H9 (cell line): ENCODE results near the gene MIEF2. TPM values are rescaled to one million over a fixed set of nuclear protein-coding genes. Genes with fewer than 3 reads are reported as not detected.

Experiments
- DNase-seq: peaks from one replicate; pipeline ENCODE4 v3.0.0-alpha.2; 2017
- H2AFZ ChIP-seq: one replicate; pipeline ENCODE4 v1.6.1; 2013; ENCODE audit warnings: mild to moderate bottlenecking, low read length, control low read depth, moderate library complexity
- H2AK5ac ChIP-seq: 2 replicates; pipeline ENCODE4 v1.6.1; 2013; ENCODE audit warnings: low read length, control low read depth, mixed read lengths; ENCODE audit not compliant: insufficient read length
- H2BK120ac ChIP-seq: one replicate; pipeline ENCODE4 v1.6.1; 2013; ENCODE audit warnings: low read depth, mild to moderate bottlenecking, low read length, control low read depth, inconsistent platforms; ENCODE audit not compliant: poor library complexity, severe bottlenecking
- H2BK12ac ChIP-seq: 2 replicates; pipeline ENCODE4 v1.6.1; 2013; ENCODE audit warnings: low read length, control low read depth, mixed read lengths, low read depth; ENCODE audit not compliant: insufficient read length
- H2BK15ac ChIP-seq: 2 replicates; pipeline ENCODE4 v1.6.1; 2013; ENCODE audit warnings: low read depth, low read length, control low read depth
- H2BK20ac ChIP-seq: one replicate; pipeline ENCODE4 v1.6.1; 2013; ENCODE audit warnings: low read depth, mild to moderate bottlenecking, low read length, control low read depth, inconsistent platforms; ENCODE audit not compliant: poor library complexity, severe bottlenecking
- H2BK5ac ChIP-seq: 2 replicates; pipeline ENCODE4 v1.6.1; 2013; ENCODE audit warnings: low read length, control low read depth, mixed read lengths; ENCODE audit not compliant: insufficient read length
- H3K14ac ChIP-seq: 2 replicates; pipeline ENCODE4 v1.6.1; 2013; ENCODE audit warnings: low read length, control low read depth; ENCODE audit not compliant: insufficient read depth
- H3K18ac ChIP-seq: 2 replicates; pipeline ENCODE4 v1.6.1; 2013; ENCODE audit warnings: low read depth, mild to moderate bottlenecking, mixed read lengths, low read length, control low read depth; ENCODE audit not compliant: insufficient read length
- H3K23ac ChIP-seq: 2 replicates; pipeline ENCODE4 v1.6.1; 2013; ENCODE audit warnings: low read length, control low read depth, mixed read lengths, low read depth; ENCODE audit not compliant: insufficient read length
- H3K23me2 ChIP-seq: 2 replicates; pipeline ENCODE4 v1.6.1; 2013; ENCODE audit warnings: low read depth, mild to moderate bottlenecking, mixed read lengths, low read length, control low read depth; ENCODE audit not compliant: insufficient read length, poor library complexity, severe bottlenecking
- H3K27ac ChIP-seq: 2 replicates; pipeline ENCODE4 v1.5.1; 2013; ENCODE audit warnings: low read length, control low read depth, mixed read lengths, low read depth; ENCODE audit not compliant: insufficient read length
- H3K27me3 ChIP-seq: 2 replicates; pipeline ENCODE4 v1.6.1; 2013; ENCODE audit warnings: low read length, control low read depth, inconsistent platforms; ENCODE audit not compliant: insufficient read depth
- H3K4ac ChIP-seq: 2 replicates; pipeline ENCODE4 v1.6.1; 2013; ENCODE audit warnings: low read depth, mild to moderate bottlenecking, control low read depth, inconsistent platforms, low read length, moderate library complexity
- H3K4me1 ChIP-seq: 2 replicates; pipeline ENCODE4 v1.6.1; 2013; ENCODE audit warnings: low read length, control low read depth, inconsistent platforms; ENCODE audit not compliant: insufficient read depth
- H3K4me2 ChIP-seq: 2 replicates; pipeline ENCODE4 v1.6.1; 2013; ENCODE audit warnings: low read length, control low read depth, mixed read lengths; ENCODE audit not compliant: insufficient read length, insufficient read depth
- H3K56ac ChIP-seq: 2 replicates; pipeline ENCODE4 v1.6.1; 2013; ENCODE audit warnings: low read depth, mild to moderate bottlenecking, mixed read lengths, low read length, control low read depth; ENCODE audit not compliant: insufficient read length
- H3K79me1 ChIP-seq: 2 replicates; pipeline ENCODE4 v1.6.1; 2013; ENCODE audit warnings: low read depth, mild to moderate bottlenecking, moderate library complexity, low read length, control low read depth, inconsistent platforms; ENCODE audit not compliant: insufficient read depth, poor library complexity, severe bottlenecking
- H3K79me2 ChIP-seq: 2 replicates; pipeline ENCODE4 v1.6.1; 2013; ENCODE audit warnings: low read length, control low read depth, inconsistent platforms; ENCODE audit not compliant: insufficient read depth
- H3K9ac ChIP-seq: 2 replicates; pipeline ENCODE4 v1.6.1; 2013; ENCODE audit warnings: low read length, control low read depth, mixed read lengths; ENCODE audit not compliant: insufficient read length; ENCODE audit errors: extremely low read depth
- H3K9me3 ChIP-seq: one replicate; pipeline ENCODE4 v1.6.1; 2013; ENCODE audit warnings: low read depth, low read length, inconsistent platforms; ENCODE audit not compliant: control insufficient read depth
- H3T11ph ChIP-seq: one replicate; pipeline ENCODE4 v1.6.1; 2013; ENCODE audit warnings: mild to moderate bottlenecking, low read length, control low read depth, inconsistent platforms
- H4K20me1 ChIP-seq: one replicate; pipeline ENCODE4 v1.6.1; 2013; ENCODE audit not compliant: control insufficient read depth, insufficient read length, insufficient read depth
- H4K5ac ChIP-seq: 2 replicates; pipeline ENCODE4 v1.6.1; 2013; ENCODE audit warnings: low read depth, mild to moderate bottlenecking, mixed read lengths, low read length, control low read depth; ENCODE audit not compliant: insufficient read length
- H4K8ac ChIP-seq: replicated peaks from 2 replicates; pipeline ENCODE4 v1.6.1; 2013; ENCODE audit warnings: low read length, control low read depth, mixed read lengths, low read depth; ENCODE audit not compliant: insufficient read length
- H4K91ac ChIP-seq: 2 replicates; pipeline ENCODE4 v1.6.1; 2013; ENCODE audit warnings: low read depth, mild to moderate bottlenecking, moderate library complexity, mixed read lengths, low read length, control low read depth; ENCODE audit not compliant: insufficient read length
- H3K27ac Mint-ChIP-seq, 3 experiments: 2 replicates in 2 of 3; 3 replicates in 1 of 3; pipeline ENCODE4 v1.8.0; 2020 to 2021; ENCODE audit warnings: mixed read lengths in 3 of 3, mild to moderate bottlenecking in 1 of 3, moderate library complexity in 1 of 3
- H3K27me3 Mint-ChIP-seq: 2 replicates; pipeline ENCODE4 v1.8.0; 2021; ENCODE audit warnings: low read depth, mild to moderate bottlenecking, moderate library complexity, mixed read lengths
- H3K36me3 Mint-ChIP-seq, 3 experiments: 2 replicates in 2 of 3; 3 replicates in 1 of 3; pipeline ENCODE4 v1.8.0; 2020 to 2021; ENCODE audit warnings: low read depth in 3 of 3, mixed read lengths in 3 of 3; ENCODE audit not compliant: insufficient read depth in 1 of 3
- H3K4me1 Mint-ChIP-seq, 2 experiments: 2 replicates each; pipeline ENCODE4 v1.8.0; 2020; ENCODE audit warnings: mixed read lengths in 2 of 2
- H3K4me3 Mint-ChIP-seq, 2 experiments: 2 replicates in 1 of 2; 3 replicates in 1 of 2; pipeline ENCODE4 v1.8.0; 2020 to 2021; ENCODE audit warnings: mild to moderate bottlenecking in 2 of 2, mixed read lengths in 2 of 2, moderate library complexity in 1 of 2
- H3K9me3 Mint-ChIP-seq, 2 experiments: 2 replicates in 1 of 2; 3 replicates in 1 of 2; pipeline ENCODE4 v1.8.0; 2020; ENCODE audit warnings: mild to moderate bottlenecking in 2 of 2, mixed read lengths in 2 of 2, moderate library complexity in 1 of 2
- WGBS: extraction: QIAGEN DNeasy Blood & Tissue Kit; methylation state at CpG from one replicate; pipeline ENCODE4 v1.1.7; 2013; ENCODE audit warnings: missing lambda C conversion rate, low lambda C conversion rate, mixed read lengths; ENCODE audit not compliant: insufficient read length; ENCODE audit errors: extremely low coverage; 5-methylcytosine and 5-hydroxymethylcytosine counted together
- total RNA-seq: library from RNA; stranded (reverse); gene quantifications from 2 replicates; pipeline ENCODE4 v1.2.1, GENCODE V29; 2021
- TF ChIP-seq, protein P1 (sequence below): fragments of 200-600 bp; sonication (generic); conservative IDR thresholded peaks from 3 replicates; pipeline ENCODE4 v1.8.0; 2021; ENCODE audit warnings: antibody characterized with exemption, mild to moderate bottlenecking

Gene MIEF2
- total RNA-seq, 1 experiment from 2014 or later, result 10.3 TPM

DNA sequence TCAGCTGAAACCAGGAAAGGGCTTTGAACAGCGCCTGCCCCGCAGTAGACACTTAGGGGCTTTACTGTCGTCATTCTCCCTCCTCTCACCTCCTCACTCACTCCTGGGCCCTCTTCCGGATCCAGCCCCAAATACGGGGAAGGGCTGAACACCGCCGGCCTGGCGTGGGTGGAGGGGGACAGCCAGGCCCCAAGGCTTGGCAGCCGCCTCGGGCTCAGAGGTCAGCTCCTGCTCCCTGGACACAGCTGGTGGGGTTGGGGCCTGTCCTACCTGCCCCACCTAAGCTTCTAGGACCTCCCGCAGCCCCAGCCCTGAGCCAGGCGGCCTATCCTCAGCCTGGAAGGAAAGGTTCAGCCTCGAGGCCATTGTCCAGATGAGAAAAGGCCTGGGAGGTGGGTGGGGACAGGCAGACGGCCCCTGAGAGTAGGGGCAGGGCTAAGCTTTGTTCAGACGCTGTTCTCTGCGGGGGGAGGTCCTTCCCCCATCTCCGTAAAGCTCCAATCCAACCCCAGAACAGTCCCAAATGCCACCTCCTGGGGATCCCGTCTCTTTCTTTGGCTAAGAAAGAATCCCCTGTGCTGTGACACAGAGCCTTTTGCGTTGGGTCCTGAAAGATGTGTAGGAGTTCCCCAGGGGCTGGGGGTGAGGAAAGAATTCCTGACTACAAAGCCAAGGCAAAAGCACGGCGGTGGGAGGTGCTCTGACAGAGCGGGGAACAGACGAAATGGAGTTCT is 35.9 kb upstream of the MIEF2 start:
- Mint-ChIP-seq H3K27ac (peak overlapping the region; percentile 100), H3K27me3 (no peaks in the 10 kb centered on the region), H3K36me3 (peaks cover 2 to 5% (median 4%) of the 10 kb centered on the region in 3 experiments; a peak in 3 of 7 replicates), H3K9me3 (no peaks in the 10 kb centered on the region; a peak in 1 of 5 replicates), H3K4me3 (peak overlapping the region; percentile 78 to 96), H3K4me1 (peaks cover 22 to 28% of the 10 kb centered on the region in 2 experiments)
- no CpG with 5 or more reads among the region's 23 CpGs for WGBS
- peaks cover 11% of the 10 kb centered on the region for H3K23me2 ChIP-seq
- H3K9me3 ChIP-seq, result no peaks in the 10 kb centered on the region
- no peak overlapping the region for H2BK20ac ChIP-seq
- H4K20me1 ChIP-seq, result no peaks in the 10 kb centered on the region
- no peak overlapping the region for H3K23ac ChIP-seq
- H3K4me1 ChIP-seq, result peaks cover 3% of the 10 kb centered on the region; the same call in 1 of the 2 replicates
- no peak overlapping the region for H4K91ac ChIP-seq
- peak overlapping the region; percentile 81 for H3K4me2 ChIP-seq
- peak overlapping the region; percentile 56 for H3K9ac ChIP-seq
- peak overlapping the region; percentile 88 for H3K18ac ChIP-seq
- H3K79me1 ChIP-seq, result peaks cover 9% of the 10 kb centered on the region
- H2BK5ac ChIP-seq, result no peak overlapping the region
- peak overlapping the region; percentile 94 for H3K14ac ChIP-seq
- no peak overlapping the region for H2AK5ac ChIP-seq
- H4K8ac ChIP-seq, result no peak overlapping the region
- TF ChIP-seq, protein P1, sequence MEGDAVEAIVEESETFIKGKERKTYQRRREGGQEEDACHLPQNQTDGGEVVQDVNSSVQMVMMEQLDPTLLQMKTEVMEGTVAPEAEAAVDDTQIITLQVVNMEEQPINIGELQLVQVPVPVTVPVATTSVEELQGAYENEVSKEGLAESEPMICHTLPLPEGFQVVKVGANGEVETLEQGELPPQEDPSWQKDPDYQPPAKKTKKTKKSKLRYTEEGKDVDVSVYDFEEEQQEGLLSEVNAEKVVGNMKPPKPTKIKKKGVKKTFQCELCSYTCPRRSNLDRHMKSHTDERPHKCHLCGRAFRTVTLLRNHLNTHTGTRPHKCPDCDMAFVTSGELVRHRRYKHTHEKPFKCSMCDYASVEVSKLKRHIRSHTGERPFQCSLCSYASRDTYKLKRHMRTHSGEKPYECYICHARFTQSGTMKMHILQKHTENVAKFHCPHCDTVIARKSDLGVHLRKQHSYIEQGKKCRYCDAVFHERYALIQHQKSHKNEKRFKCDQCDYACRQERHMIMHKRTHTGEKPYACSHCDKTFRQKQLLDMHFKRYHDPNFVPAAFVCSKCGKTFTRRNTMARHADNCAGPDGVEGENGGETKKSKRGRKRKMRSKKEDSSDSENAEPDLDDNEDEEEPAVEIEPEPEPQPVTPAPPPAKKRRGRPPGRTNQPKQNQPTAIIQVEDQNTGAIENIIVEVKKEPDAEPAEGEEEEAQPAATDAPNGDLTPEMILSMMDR, result no peak
- H3K27me3 ChIP-seq, result no peaks in the 10 kb centered on the region
- H2BK120ac ChIP-seq, result no peak overlapping the region
- H3K27ac ChIP-seq, result peak overlapping the region; percentile 93
- no peak overlapping the region for H2BK12ac ChIP-seq
- peak overlapping the region; percentile 11 for H3T11ph ChIP-seq
- H3K79me2 ChIP-seq, result peaks cover 21% of the 10 kb centered on the region; the same call in 1 of the 2 replicates
- DNase-seq, result peak; percentile 98
- no peak overlapping the region for H4K5ac ChIP-seq
- no peak overlapping the region for H2BK15ac ChIP-seq
- H2AFZ ChIP-seq, result no peak overlapping the region
- no peak overlapping the region; the same call in 1 of the 2 replicates for H3K4ac ChIP-seq
- no peak overlapping the region for H3K56ac ChIP-seq
